ENCODE data around the gene INPP1.

DNA sequence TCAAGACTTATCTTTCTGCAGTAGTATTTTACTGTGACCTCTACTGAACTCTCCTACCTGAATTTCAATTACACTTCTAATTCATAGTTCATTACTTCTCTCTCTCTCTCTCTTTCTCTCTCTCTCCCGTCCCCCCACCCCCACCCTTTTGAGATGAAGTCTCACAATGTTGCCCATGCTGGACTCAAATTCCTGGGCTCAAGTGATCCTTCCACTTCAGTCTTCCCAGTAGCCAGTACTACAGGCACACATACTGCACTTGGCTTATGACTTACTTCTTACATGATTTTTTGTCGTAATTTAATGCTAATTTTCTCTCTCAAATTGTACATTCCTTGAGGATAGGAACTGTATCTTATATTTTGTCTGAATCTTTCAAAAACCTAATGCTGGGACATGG, 17.8 kb upstream of the INPP1 start:
- TF ChIP-seq CTCF (IDR thresholded peaks at IDR 0.05) (no peak), EP300 (IDR thresholded peaks at IDR 0.05) (no peak)

All from upper lobe of left lung (tissue), 4 donors.